H1 (cell line): ENCODE measurements around the gene MPV17L2. TPM values are rescaled to one million over a fixed set of nuclear protein-coding genes. Genes with fewer than 3 reads are reported as not detected.

ENCODE experiments used
- CTCF ChIA-PET: fragments of 300-600 bp; sonication (Branson Sonifier 250); formaldehyde crosslinking; loops from one replicate; lab custom pipeline; 2021; ENCODE audit not compliant: partially characterized antibody; lab: Charles Lee
- POLR2A ChIA-PET: fragments of 300-600 bp; sonication (Branson Sonifier 250); formaldehyde crosslinking; loops from one replicate; lab custom pipeline; 2021; ENCODE audit warnings: inconsistent platforms; ENCODE audit not compliant: partially characterized antibody; lab: Charles Lee
- DNase-seq, 2 experiments: peaks; one replicate each; pipeline versions ENCODE4 v3.0.0 to v3.0.0-alpha.2; 2010 to 2022; ENCODE audit warnings: low spot score in 2 of 2, low read depth in 1 of 2, mixed read lengths in 1 of 2
- FAIRE-seq: peaks from 2 replicates; lab custom pipeline; 2011; peaks lifted over from hg19 to GRCh38; lab: Jason Lieb, UNC
- H2AFZ ChIP-seq: 2 replicates; pipeline ENCODE4 v1.8.1; 2012; ENCODE audit warnings: low read length, inconsistent platforms
- H2AK5ac ChIP-seq: 2 replicates; pipeline ENCODE4 v1.6.1; 2013; ENCODE audit warnings: low read depth, low read length
- H2BK120ac ChIP-seq: replicated peaks from 2 replicates; pipeline ENCODE3; 2013; ENCODE audit warnings: low read depth, low read length, inconsistent platforms
- H2BK12ac ChIP-seq: 2 replicates; pipeline ENCODE4 v1.6.1; 2013; ENCODE audit warnings: low read depth, low read length
- H2BK15ac ChIP-seq: 2 replicates; pipeline ENCODE4 v1.6.1; 2013; ENCODE audit warnings: low read length
- H2BK20ac ChIP-seq: 2 replicates; pipeline ENCODE4 v1.6.1; 2013; ENCODE audit warnings: low read length
- H2BK5ac ChIP-seq: 2 replicates; pipeline ENCODE4 v1.6.1; 2013; ENCODE audit warnings: low read depth, low read length
- H3K14ac ChIP-seq: 2 replicates; pipeline ENCODE4 v1.6.1; 2013; ENCODE audit warnings: inconsistent platforms; ENCODE audit not compliant: insufficient read length
- H3K18ac ChIP-seq: 2 replicates; pipeline ENCODE4 v1.6.1; 2013; ENCODE audit warnings: low read length; ENCODE audit errors: extremely low read depth
- H3K23ac ChIP-seq: 2 replicates; pipeline ENCODE4 v1.6.1; 2013; ENCODE audit warnings: inconsistent platforms; ENCODE audit not compliant: insufficient read length
- H3K23me2 ChIP-seq: 2 replicates; pipeline ENCODE4 v1.6.1; 2013; ENCODE audit warnings: low read depth, low read length
- H3K27ac ChIP-seq: 2 replicates; pipeline ENCODE4 v1.6.1; 2011; ENCODE audit warnings: low read depth, low read length, inconsistent platforms
- H3K27me3 ChIP-seq, 4 experiments: replicated peaks in 1 of 4; 1 replicate in 1 of 4; 2 replicates in 3 of 4; pipeline versions ENCODE4 v1.6.1 to v1.8.1; 2011 to 2013; ENCODE audit warnings: low read length in 3 of 4, mild to moderate bottlenecking in 3 of 4, inconsistent platforms in 2 of 4, mixed read lengths in 2 of 4, moderate library complexity in 1 of 4; ENCODE audit not compliant: control insufficient read depth in 3 of 4, insufficient read depth in 3 of 4; ENCODE audit errors: extremely low read depth in 1 of 4
- H3K36me3 ChIP-seq, 4 experiments: 2 replicates each; pipeline versions ENCODE4 v1.6.1 to v1.8.1; 2011 to 2013; ENCODE audit warnings: mild to moderate bottlenecking in 4 of 4, low read length in 3 of 4, moderate library complexity in 2 of 4, control low read depth in 1 of 4, inconsistent platforms in 1 of 4; ENCODE audit not compliant: insufficient read depth in 4 of 4, control insufficient read depth in 2 of 4
- H3K4ac ChIP-seq: replicated peaks from 2 replicates; pipeline ENCODE3; 2013; ENCODE audit warnings: low read length, low read depth, mixed read lengths, inconsistent platforms; ENCODE audit not compliant: insufficient read length
- H3K4me1 ChIP-seq, 4 experiments: replicated peaks in 1 of 4; 1 replicate in 1 of 4; 2 replicates in 3 of 4; pipeline versions ENCODE4 v1.6.1 to v1.8.1; 2011 to 2013; ENCODE audit warnings: low read length in 3 of 4, inconsistent platforms in 2 of 4, mixed read lengths in 1 of 4; ENCODE audit not compliant: insufficient read depth in 4 of 4, control insufficient read depth in 3 of 4
- H3K4me2 ChIP-seq, 2 experiments: 2 replicates each; pipeline versions ENCODE4 v1.6.1 to v1.8.1; 2011 to 2013; ENCODE audit warnings: low read depth in 2 of 2, low read length in 2 of 2, control low read depth in 1 of 2, inconsistent platforms in 1 of 2, mild to moderate bottlenecking in 1 of 2; ENCODE audit not compliant: insufficient read depth in 1 of 2
- H3K4me3 ChIP-seq, 4 experiments: fragments of 200-600, 300-600 bp in 1 of 4; sonication (generic), shearing (Covaris generic), sonication (Bioruptor Twin) in 1 of 4; 2 replicates each; pipeline versions ENCODE4 v1.5.1 to v1.8.1; 2011 to 2016; ENCODE audit warnings: low read length in 4 of 4, low read depth in 3 of 4, control low read depth in 2 of 4, inconsistent platforms in 2 of 4, mild to moderate bottlenecking in 2 of 4, mixed read lengths in 1 of 4, moderate library complexity in 1 of 4; ENCODE audit not compliant: insufficient read depth in 2 of 4; ENCODE audit errors: extremely low read depth in 1 of 4
- H3K56ac ChIP-seq: replicated peaks from 2 replicates; pipeline ENCODE3; 2013; ENCODE audit warnings: low read depth, mild to moderate bottlenecking, mixed read lengths, low read length, inconsistent platforms; ENCODE audit not compliant: insufficient read length
- H3K79me1 ChIP-seq: 2 replicates; pipeline ENCODE4 v1.6.1; 2013; ENCODE audit warnings: low read depth, low read length, control low read depth
- H3K79me2 ChIP-seq, 2 experiments: 2 replicates each; pipeline versions ENCODE4 v1.6.1 to v1.8.1; 2012 to 2013; ENCODE audit warnings: low read length in 2 of 2, mild to moderate bottlenecking in 2 of 2, inconsistent platforms in 1 of 2; ENCODE audit not compliant: insufficient read depth in 2 of 2, control insufficient read depth in 1 of 2
- H3K9ac ChIP-seq, 4 experiments: replicated peaks in 1 of 4; 1 replicate in 1 of 4; 2 replicates in 3 of 4; pipeline versions ENCODE4 v1.6.1 to v1.8.1; 2011 to 2013; ENCODE audit warnings: low read depth in 3 of 4, low read length in 3 of 4, control low read depth in 2 of 4, mild to moderate bottlenecking in 2 of 4, moderate library complexity in 2 of 4, inconsistent platforms in 1 of 4; ENCODE audit errors: extremely low read depth in 1 of 4
- H3K9me3 ChIP-seq, 2 experiments: 2 replicates each; pipeline versions ENCODE4 v1.6.1 to v1.8.1; 2012 to 2013; ENCODE audit warnings: mild to moderate bottlenecking in 2 of 2, moderate library complexity in 2 of 2, control low read depth in 1 of 2, inconsistent platforms in 1 of 2, low read depth in 1 of 2, low read length in 1 of 2, mixed read lengths in 1 of 2; ENCODE audit not compliant: insufficient read depth in 2 of 2
- H4K20me1 ChIP-seq, 2 experiments: replicated peaks in 1 of 2; 2 replicates each; pipeline versions ENCODE3 to v1.8.1; 2011 to 2013; ENCODE audit warnings: inconsistent platforms in 2 of 2, low read length in 2 of 2, mild to moderate bottlenecking in 1 of 2; ENCODE audit not compliant: insufficient read depth in 2 of 2, control insufficient read depth in 1 of 2
- H4K5ac ChIP-seq: 2 replicates; pipeline ENCODE4 v1.6.1; 2013; ENCODE audit warnings: low read length, low read depth, mixed read lengths, inconsistent platforms; ENCODE audit not compliant: insufficient read length
- H4K8ac ChIP-seq: 2 replicates; pipeline ENCODE4 v1.8.0; 2013; ENCODE audit warnings: mild to moderate bottlenecking, moderate library complexity, low read length, inconsistent platforms; ENCODE audit not compliant: insufficient read depth; ENCODE audit errors: extremely low read depth
- H4K91ac ChIP-seq: replicated peaks from 2 replicates; pipeline ENCODE3; 2013; ENCODE audit warnings: low read length, mixed read lengths, inconsistent platforms; ENCODE audit not compliant: insufficient read length
- BCL11A ChIP-seq, 2 experiments: IDR thresholded peaks; one replicate each; pipeline ENCODE4 v1.6.1; 2011; ENCODE audit warnings: low read depth in 2 of 2, low read length in 2 of 2, mild to moderate bottlenecking in 2 of 2
- KDM4A ChIP-seq: IDR thresholded peaks from one replicate; pipeline ENCODE4 v1.7.1; 2012; ENCODE audit warnings: low read depth, mild to moderate bottlenecking, moderate library complexity, low read length, inconsistent platforms; ENCODE audit not compliant: severe bottlenecking
- MAX ChIP-seq: IDR thresholded peaks from 2 replicates; pipeline ENCODE4 v1.6.1; 2012; ENCODE audit warnings: inconsistent platforms
- NRF1 ChIP-seq: IDR thresholded peaks from 2 replicates; pipeline ENCODE4 v1.6.1; 2011; ENCODE audit warnings: mild to moderate bottlenecking, low read depth, low read length, improper control_type of control experiment
- RBBP5 ChIP-seq: IDR thresholded peaks from 2 replicates; pipeline ENCODE4 v1.7.1; 2012; ENCODE audit warnings: low read depth, mild to moderate bottlenecking, inconsistent platforms, low read length, moderate library complexity, borderline replicate concordance
- SIN3A ChIP-seq, 2 experiments: IDR thresholded peaks in 1 of 2; conservative IDR thresholded peaks in 1 of 2; 2 replicates each; pipeline ENCODE4 v1.6.1; 2011 to 2012; ENCODE audit warnings: low read length in 2 of 2, improper control_type of control experiment in 1 of 2, low read depth in 1 of 2, mild to moderate bottlenecking in 1 of 2
- SP2 ChIP-seq: IDR thresholded peaks from 2 replicates; pipeline ENCODE4 v1.6.1; 2012; ENCODE audit warnings: mild to moderate bottlenecking, low read length, inconsistent platforms
- TAF1 ChIP-seq: IDR thresholded peaks from 2 replicates; pipeline ENCODE4 v1.6.1; 2011; ENCODE audit warnings: mild to moderate bottlenecking, low read depth, low read length
- USF2 ChIP-seq: IDR thresholded peaks from 2 replicates; pipeline ENCODE4 v1.6.1; 2011; ENCODE audit warnings: low read length, improper control_type of control experiment
- WGBS, 2 experiments: shearing (Covaris generic) in 1 of 2; methylation state at CpG; one replicate each; pipeline versions ENCODE4 v1.1.6 to v1.1.7; 2013 to 2015; ENCODE audit warnings: low lambda C conversion rate in 2 of 2, mixed read lengths in 2 of 2, inconsistent platforms in 1 of 2, low coverage in 1 of 2, missing lambda C conversion rate in 1 of 2; ENCODE audit not compliant: insufficient replicate concordance in 2 of 2, insufficient coverage in 1 of 2, insufficient read length in 1 of 2; ENCODE audit errors: extremely low coverage in 1 of 2, missing lambda C conversion rate in 1 of 2; 5-methylcytosine and 5-hydroxymethylcytosine counted together
- polyA plus RNA-seq, 7 experiments: library from polyadenylated mRNA; depleted of rRNA in 3 of 7; stranded (reverse) in 5 of 7; unstranded in 2 of 7; fragments of >200 nt in 5 of 7; fragments of 200-250 nt in 2 of 7; gene quantifications; 1 replicate in 5 of 7; 2 replicates in 1 of 7; 4 replicates in 1 of 7; pipeline versions ENCODE4 v1.2.1 to v1.2.3, GENCODE V29; 2011 to 2013; ENCODE audit warnings: missing spikeins in 2 of 7, mixed read lengths in 2 of 7
- total RNA-seq: library from RNA; stranded (reverse); fragmentation: NEBNext Ultra II Directional; extraction: Animal tissue kit (Norgen Biotek cat#: 25700); gene quantifications from 2 replicates; pipeline ENCODE4 v1.2.1, GENCODE V29; 2021

Gene MPV17L2
- total and polyA plus RNA-seq, 2 of the 8 experiments (the other 6 are each of a cell fraction or from before 2014, with no cell fraction given): 24.2 to 82.6 TPM

- Histone ChIP-seq H2AK5ac (no peak within 1 kb of the TSS), H2BK5ac (peak within 1 kb of the TSS; percentile 86; the same call in 1 of the 2 replicates), H2BK12ac (peak within 1 kb of the TSS; percentile 22; the same call in 1 of the 2 replicates), H3K14ac (no peak within 1 kb of the TSS), H3K79me1 (no peaks in the 10 kb centered on the region), H3K4me1 (peaks cover 0 to 5% (median 2%) of the 10 kb centered on the region in 4 experiments; a peak in 2 of 7 replicates), H3K27ac (no peak within 1 kb of the TSS), H3K4me2 (peak within 1 kb of the TSS; percentile 61 to 81), H3K9ac (peak within 1 kb of the TSS in 2 of 4 experiments; percentile 20 to 23; a peak in 2 of 7 replicates), H4K5ac (peak within 1 kb of the TSS; percentile 39), H3K36me3 (peaks cover 2 to 10% (median 6%) of the 10 kb centered on the region in 4 experiments; a peak in 6 of 8 replicates), H3K23ac (no peak within 1 kb of the TSS), H2AFZ (peak within 1 kb of the TSS; percentile 72; the same call in 1 of the 2 replicates), H4K8ac (peak within 1 kb of the TSS; percentile 54), H3K27me3 (peaks cover 0 to 17% (median 7%) of the 10 kb centered on the region in 4 experiments; a peak in 5 of 7 replicates), H3K56ac (no peak within 1 kb of the TSS), H4K91ac (no peak within 1 kb of the TSS), H2BK15ac (peak within 1 kb of the TSS; percentile 81; the same call in 1 of the 2 replicates), H3K4me3 (peak within 1 kb of the TSS; percentile 44 to 81 (median 66)), H3K23me2 (peaks cover 6% of the 10 kb centered on the region; the same call in 1 of the 2 replicates), H3K4ac (peak within 1 kb of the TSS; percentile 7), H4K20me1 (peaks cover 0 to 1% of the 10 kb centered on the region in 2 experiments), H3K9me3 (no peaks in the 10 kb centered on the region), H2BK20ac (no peak within 1 kb of the TSS), H2BK120ac (no peak within 1 kb of the TSS), H3K79me2 (no peaks in the 10 kb centered on the region), H3K18ac (peak within 1 kb of the TSS; percentile 78)
- CTCF ChIA-PET: interaction anchor here (0.6 to 1.2 kb wide), 3 partner anchors 18 to 1645 kb away, joined by 3 to 4 read pairs (median 4); no protein-coding TSS in a partner anchor
- POLR2A ChIA-PET: interaction anchor here (0.6 to 1.8 kb wide), 9 partner anchors 9 to 241 kb away, joined by 3 to 11 read pairs (median 3); partner anchors contain the start of genes CCDC124 and LSM4
- peak in 1 of 2 experiments; percentile 84 for DNase-seq
- 3% methylated on average over 31 of the region's 47 CpGs; no CpG with 5 or more reads in 1 of the 2 experiments for WGBS, 2 experiments
- no peak for FAIRE-seq
- TF ChIP-seq MAX (peak; percentile 77), KDM4A (peak; percentile 61), BCL11A (IDR thresholded peaks at IDR 0.05; ENCODE audit: low read depth in 2 of 2, low read length in 2 of 2) (no peak), SIN3A (conservative IDR thresholded peaks at IDR 0.05 in 1 of 2, IDR thresholded peaks at IDR 0.05 in 1 of 2; ENCODE audit: low read depth in 1 of 2, low read length in 2 of 2) (0 out of 4 replicates have a peak, but pooled peaks of 1 of the 2 experiments have one; percentile 67), SP2 (no peak), USF2 (peak; percentile 62; the same call in 1 of the 2 replicates), TAF1 (peak; percentile 75; the same call in 1 of the 2 replicates), RBBP5 (no peak), NRF1 (no peak)
Observed at GRCh38 chr19:18173572-18174288, 19.3 kb upstream of the MPV17L2 start, which contains the start of gene IFI30. IFI30 (plus strand) TSS chr19:18173813; CDS start chr19:18173842, 29 bp downstream.
